ENCODE measurements around the gene MTM1. TPM values are rescaled to one million over a fixed set of nuclear protein-coding genes. Genes with fewer than 3 reads are reported as not detected.

Gene MTM1
- total RNA-seq, 4 donors from 2014 or later = 15.4 to 18.4 (median 16.7) TPM

DNA sequence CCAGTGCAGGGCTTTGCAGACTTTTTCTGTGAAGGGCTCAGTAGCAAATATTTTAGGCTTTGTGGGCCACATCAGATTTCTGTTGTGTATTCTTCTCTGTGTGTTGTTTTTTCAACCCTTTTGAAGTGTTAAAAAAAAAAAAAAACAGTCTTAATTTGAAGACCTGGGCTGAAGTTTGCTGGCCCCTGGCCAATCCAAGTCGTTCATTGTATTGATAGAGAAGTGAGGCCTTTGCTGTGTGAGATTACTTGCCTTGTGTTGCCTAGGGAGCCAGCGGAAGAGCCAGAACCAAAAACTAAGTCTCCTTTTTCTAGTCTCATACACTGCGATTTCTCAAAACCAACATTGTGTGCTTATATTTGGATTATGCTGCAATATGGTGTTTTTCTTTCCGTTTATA, 46.9 kb downstream of the MTM1 start:
- Histone ChIP-seq H3K27me3 (no peaks in the 10 kb centered on the region), H3K4me1 (no peaks in the 10 kb centered on the region), H3K9me3 (no peaks in the 10 kb centered on the region), H3K27ac (no peak overlapping the region), H3K4me3 (no peak overlapping the region), H3K36me3 (peaks cover 10% of the 10 kb centered on the region)
- DNase-seq (ENCODE audit: low spot score in 2 of 2) = no peak
- WGBS = 85% methylated on average over 4 of the region's 4 CpGs
- TF ChIP-seq, protein P1, sequence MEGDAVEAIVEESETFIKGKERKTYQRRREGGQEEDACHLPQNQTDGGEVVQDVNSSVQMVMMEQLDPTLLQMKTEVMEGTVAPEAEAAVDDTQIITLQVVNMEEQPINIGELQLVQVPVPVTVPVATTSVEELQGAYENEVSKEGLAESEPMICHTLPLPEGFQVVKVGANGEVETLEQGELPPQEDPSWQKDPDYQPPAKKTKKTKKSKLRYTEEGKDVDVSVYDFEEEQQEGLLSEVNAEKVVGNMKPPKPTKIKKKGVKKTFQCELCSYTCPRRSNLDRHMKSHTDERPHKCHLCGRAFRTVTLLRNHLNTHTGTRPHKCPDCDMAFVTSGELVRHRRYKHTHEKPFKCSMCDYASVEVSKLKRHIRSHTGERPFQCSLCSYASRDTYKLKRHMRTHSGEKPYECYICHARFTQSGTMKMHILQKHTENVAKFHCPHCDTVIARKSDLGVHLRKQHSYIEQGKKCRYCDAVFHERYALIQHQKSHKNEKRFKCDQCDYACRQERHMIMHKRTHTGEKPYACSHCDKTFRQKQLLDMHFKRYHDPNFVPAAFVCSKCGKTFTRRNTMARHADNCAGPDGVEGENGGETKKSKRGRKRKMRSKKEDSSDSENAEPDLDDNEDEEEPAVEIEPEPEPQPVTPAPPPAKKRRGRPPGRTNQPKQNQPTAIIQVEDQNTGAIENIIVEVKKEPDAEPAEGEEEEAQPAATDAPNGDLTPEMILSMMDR (IDR thresholded peaks at IDR 0.05) = no peak
- TF ChIP-seq POLR2AphosphoS5 (IDR thresholded peaks at IDR 0.05) (no peak), EP300 (IDR thresholded peaks at IDR 0.05) (no peak), POLR2A (IDR thresholded peaks at IDR 0.05) (no peak)

DNA sequence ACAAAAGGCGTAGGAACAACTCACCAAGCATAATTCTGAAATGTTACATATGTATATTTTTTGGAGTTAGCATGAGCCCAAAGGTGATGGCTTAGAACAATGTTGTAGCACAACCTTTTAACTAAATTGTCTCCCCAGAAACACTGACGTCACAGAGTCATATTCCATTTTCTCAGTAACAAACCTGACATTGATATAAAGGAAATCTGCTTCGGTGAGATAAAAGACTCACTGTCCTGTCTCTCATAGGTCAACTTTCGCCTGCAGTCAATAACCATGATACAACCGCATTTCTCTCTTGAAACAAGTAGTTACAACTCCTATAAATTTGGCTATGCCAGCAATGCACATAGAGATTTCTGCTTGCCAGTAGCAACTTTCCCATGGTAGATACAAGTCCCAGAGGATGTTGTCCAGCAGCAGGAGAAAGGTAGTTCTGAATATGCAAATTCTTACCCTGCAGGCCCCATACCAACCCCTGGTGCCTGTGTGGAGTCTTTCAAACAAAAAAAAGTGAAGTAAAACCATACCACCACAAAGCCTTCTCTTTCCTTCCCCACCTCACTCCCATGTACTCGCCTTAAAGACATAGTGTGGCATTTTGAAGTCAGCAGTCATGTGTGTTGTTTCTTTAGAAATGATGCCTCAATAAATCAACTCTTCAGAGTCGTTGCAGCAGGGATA, 47.9 kb downstream of the MTM1 start:
- DNase-seq (ENCODE audit: low spot score in 2 of 2) = no peak
- H3K27ac ChIP-seq = no peak overlapping the region
- 74% methylated on average over 7 of the region's 7 CpGs for WGBS
- no peaks in the 10 kb centered on the region for H3K27me3 ChIP-seq
- no peaks in the 10 kb centered on the region for H3K9me3 ChIP-seq
- no peak for TF ChIP-seq POLR2AphosphoS5 (IDR thresholded peaks at IDR 0.05)
- TF ChIP-seq, protein P1 (IDR thresholded peaks at IDR 0.05) = no peak
- no peak for TF ChIP-seq EP300 (IDR thresholded peaks at IDR 0.05)
- TF ChIP-seq POLR2A (IDR thresholded peaks at IDR 0.05) = no peak
- no peak overlapping the region for H3K4me3 ChIP-seq
- peaks cover 13% of the 10 kb centered on the region for H3K36me3 ChIP-seq
- H3K4me1 ChIP-seq = no peaks in the 10 kb centered on the region

DNA sequence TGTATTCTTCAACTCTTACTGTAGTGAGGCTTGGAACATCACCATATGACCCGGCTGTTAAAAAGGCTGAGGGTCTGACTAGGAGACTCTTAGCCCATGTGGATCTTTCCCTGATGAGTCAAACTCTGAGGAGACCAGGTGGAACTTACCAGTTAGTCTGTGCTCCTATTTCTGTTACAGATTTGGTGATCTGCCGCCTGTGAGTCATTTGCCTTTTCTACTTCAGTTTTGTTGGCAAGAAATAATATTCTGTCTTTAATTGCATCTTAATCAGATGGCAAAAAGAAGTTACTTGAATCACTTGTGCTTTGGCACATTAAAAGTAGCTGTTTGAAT, 48.4 kb downstream of the MTM1 start:
- H3K27me3 ChIP-seq = no peaks in the 10 kb centered on the region
- H3K36me3 ChIP-seq = peaks cover 16% of the 10 kb centered on the region
- no peak overlapping the region for H3K27ac ChIP-seq
- TF ChIP-seq POLR2AphosphoS5 (IDR thresholded peaks at IDR 0.05) = no peak
- TF ChIP-seq, protein P1 (IDR thresholded peaks at IDR 0.05) = no peak
- no peak for TF ChIP-seq POLR2A (IDR thresholded peaks at IDR 0.05)
- no peak for TF ChIP-seq EP300 (IDR thresholded peaks at IDR 0.05)
- H3K4me1 ChIP-seq = no peaks in the 10 kb centered on the region
- no peak overlapping the region for H3K4me3 ChIP-seq
- 43% methylated on average over 2 of the region's 2 CpGs for WGBS
- no peak for DNase-seq (ENCODE audit: low spot score in 2 of 2)
- no peaks in the 10 kb centered on the region for H3K9me3 ChIP-seq

GRCh38 chrX:150621652-150622051, 53.2 kb downstream of the MTM1 start:
- 80% methylated on average over 2 of the region's 2 CpGs for WGBS
- Histone ChIP-seq H3K9me3 (no peaks in the 10 kb centered on the region), H3K27ac (no peak overlapping the region), H3K4me1 (no peaks in the 10 kb centered on the region), H3K27me3 (no peaks in the 10 kb centered on the region), H3K36me3 (peaks cover 19% of the 10 kb centered on the region), H3K4me3 (no peak overlapping the region)
- no peak for TF ChIP-seq POLR2A (IDR thresholded peaks at IDR 0.05)
- TF ChIP-seq POLR2AphosphoS5 (IDR thresholded peaks at IDR 0.05) = no peak
- TF ChIP-seq EP300 (IDR thresholded peaks at IDR 0.05) = no peak
- TF ChIP-seq, protein P1 (IDR thresholded peaks at IDR 0.05) = no peak
- no peak for DNase-seq (ENCODE audit: low spot score in 2 of 2)

DNA sequence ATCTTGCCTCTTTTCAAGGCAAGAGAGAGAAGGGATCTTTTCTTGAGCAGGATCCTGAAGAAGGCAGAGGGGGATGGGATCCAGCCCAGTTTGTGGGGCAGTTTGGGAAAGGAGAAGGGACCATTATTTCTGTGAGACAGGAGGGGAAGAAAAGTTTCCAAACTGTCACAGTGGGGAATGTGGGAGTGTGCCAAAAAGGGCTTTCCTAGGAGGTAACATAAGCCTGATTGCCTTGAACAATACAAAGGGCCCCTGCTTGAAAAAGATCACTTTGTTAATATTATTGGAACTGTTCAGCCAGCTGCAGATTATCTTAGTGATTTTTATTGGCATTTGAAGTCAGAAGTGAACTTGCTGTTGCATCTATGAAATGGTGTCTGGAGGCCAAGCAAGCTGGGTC, 55.2 kb downstream of the MTM1 start:
- DNase-seq (ENCODE audit: low spot score in 2 of 2) = no peak
- Histone ChIP-seq H3K36me3 (peaks cover 19% of the 10 kb centered on the region), H3K9me3 (no peaks in the 10 kb centered on the region), H3K27ac (no peak overlapping the region), H3K27me3 (no peaks in the 10 kb centered on the region), H3K4me1 (no peaks in the 10 kb centered on the region), H3K4me3 (no peak overlapping the region)
- no peak for TF ChIP-seq POLR2A (IDR thresholded peaks at IDR 0.05)

DNA sequence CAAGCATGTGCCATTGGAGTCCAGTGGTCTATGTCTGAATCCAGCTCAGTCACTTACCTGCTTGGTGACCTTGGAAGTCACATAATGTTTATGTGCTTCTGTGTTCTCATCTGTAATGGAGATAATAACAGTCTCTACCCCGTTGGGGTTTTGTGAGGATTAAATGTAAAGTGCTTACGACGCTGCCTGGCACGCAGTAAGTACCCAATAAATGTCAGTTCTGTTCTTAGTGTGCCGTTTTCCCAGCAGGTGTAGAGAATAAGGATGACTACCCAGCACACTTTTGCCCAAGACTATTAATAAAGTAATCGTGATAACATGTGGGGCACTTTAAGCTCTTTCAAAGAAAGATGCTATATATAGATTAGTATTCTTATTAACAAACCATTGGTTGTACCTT, 56.7 kb downstream of the MTM1 start:
- H3K27ac ChIP-seq = no peak overlapping the region
- no peaks in the 10 kb centered on the region for H3K9me3 ChIP-seq
- WGBS = 80% methylated on average over 6 of the region's 6 CpGs
- no peaks in the 10 kb centered on the region for H3K27me3 ChIP-seq
- no peaks in the 10 kb centered on the region for H3K4me1 ChIP-seq
- H3K36me3 ChIP-seq = peaks cover 23% of the 10 kb centered on the region
- H3K4me3 ChIP-seq = no peak overlapping the region
- DNase-seq (ENCODE audit: low spot score in 2 of 2) = no peak
- no peak for TF ChIP-seq EP300 (IDR thresholded peaks at IDR 0.05)
- no peak for TF ChIP-seq POLR2A (IDR thresholded peaks at IDR 0.05)
- no peak for TF ChIP-seq POLR2AphosphoS5 (IDR thresholded peaks at IDR 0.05)
- TF ChIP-seq, protein P1 (IDR thresholded peaks at IDR 0.05) = no peak
